Progenitor cell of endocrine pancreas (in vitro differentiated cells): ENCODE results near the gene ICAM5. TPM values are rescaled to one million over a fixed set of nuclear protein-coding genes. Genes with fewer than 3 reads are reported as not detected.
"Not testable (repeated sequence)": the region's sequence is repeated elsewhere in the genome, so short reads cannot be mapped to it uniquely, and the experiment has no call there.

Experiments
- DNase-seq: peaks from one replicate; pipeline ENCODE4 v3.0.0; 2021; ENCODE audit warnings: low spot score; ENCODE audit not compliant: unreplicated experiment
- H3K27ac Mint-ChIP-seq: 2 replicates; pipeline ENCODE4 v1.8.0; 2021; ENCODE audit warnings: mild to moderate bottlenecking, moderate library complexity, mixed read lengths
- H3K27me3 Mint-ChIP-seq: 2 replicates; pipeline ENCODE4 v1.8.0; 2021; ENCODE audit warnings: mixed read lengths
- H3K36me3 Mint-ChIP-seq: 2 replicates; pipeline ENCODE4 v1.8.0; 2022; ENCODE audit warnings: mixed read lengths; ENCODE audit not compliant: insufficient read depth
- H3K4me1 Mint-ChIP-seq: 2 replicates; pipeline ENCODE4 v1.8.0; 2021; ENCODE audit warnings: low read depth, mixed read lengths
- H3K4me3 Mint-ChIP-seq: 2 replicates; pipeline ENCODE4 v1.8.0; 2021; ENCODE audit warnings: low read depth, mild to moderate bottlenecking, moderate library complexity, mixed read lengths
- H3K9me3 Mint-ChIP-seq: 2 replicates; pipeline ENCODE4 v1.8.0; 2021; ENCODE audit warnings: low read depth, mixed read lengths
- CTCF ChIP-seq: fragments of 200-600 bp; sonication (generic); IDR thresholded peaks from one replicate; pipeline ENCODE4 v1.5.0; 2021; ENCODE audit warnings: antibody characterized with exemption, mild to moderate bottlenecking; ENCODE audit not compliant: unreplicated experiment
- total RNA-seq: library from RNA; stranded (reverse); gene quantifications from 2 replicates; pipeline ENCODE4 v1.2.1, GENCODE V29; 2021

ICAM5 gene
- total RNA-seq, 1 donor from 2014 or later = not detected

- peaks cover 57% of the 10 kb centered on the region for H3K27me3 Mint-ChIP-seq
- DNase-seq = no peak
- H3K36me3 Mint-ChIP-seq = no peaks in the 10 kb centered on the region
- no peak for TF ChIP-seq CTCF
- H3K9me3 Mint-ChIP-seq = no peaks in the 10 kb centered on the region
- no peak overlapping the region for H3K4me3 Mint-ChIP-seq
- H3K4me1 Mint-ChIP-seq = no peaks in the 10 kb centered on the region
- H3K27ac Mint-ChIP-seq = no peak overlapping the region
These were observed 18.1 kb upstream of the ICAM5 start for GRCh38 chr19:10271543-10272086.

DNA sequence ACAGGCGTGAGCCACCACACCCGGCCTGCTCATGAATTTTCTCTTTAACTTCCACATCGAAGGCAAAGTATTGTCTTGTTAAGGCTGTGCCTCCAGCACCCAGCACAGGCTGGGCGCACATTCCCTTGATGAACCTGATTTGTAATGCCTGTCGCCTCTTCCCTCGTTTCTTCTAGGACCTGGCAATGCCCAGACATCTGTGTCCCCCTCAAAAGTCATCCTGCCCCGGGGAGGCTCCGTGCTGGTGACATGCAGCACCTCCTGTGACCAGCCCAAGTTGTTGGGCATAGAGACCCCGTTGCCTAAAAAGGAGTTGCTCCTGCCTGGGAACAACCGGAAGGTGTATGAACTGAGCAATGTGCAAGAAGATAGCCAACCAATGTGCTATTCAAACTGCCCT, 15.2 kb upstream of the ICAM5 start:
- Mint-ChIP-seq H3K4me1 (no peaks in the 10 kb centered on the region), H3K4me3 (no peak overlapping the region), H3K36me3 (no peaks in the 10 kb centered on the region), H3K27me3 (peaks cover 50% of the 10 kb centered on the region), H3K27ac (no peak overlapping the region), H3K9me3 (no peaks in the 10 kb centered on the region)
- no peak for TF ChIP-seq CTCF
- no peak for DNase-seq

DNA sequence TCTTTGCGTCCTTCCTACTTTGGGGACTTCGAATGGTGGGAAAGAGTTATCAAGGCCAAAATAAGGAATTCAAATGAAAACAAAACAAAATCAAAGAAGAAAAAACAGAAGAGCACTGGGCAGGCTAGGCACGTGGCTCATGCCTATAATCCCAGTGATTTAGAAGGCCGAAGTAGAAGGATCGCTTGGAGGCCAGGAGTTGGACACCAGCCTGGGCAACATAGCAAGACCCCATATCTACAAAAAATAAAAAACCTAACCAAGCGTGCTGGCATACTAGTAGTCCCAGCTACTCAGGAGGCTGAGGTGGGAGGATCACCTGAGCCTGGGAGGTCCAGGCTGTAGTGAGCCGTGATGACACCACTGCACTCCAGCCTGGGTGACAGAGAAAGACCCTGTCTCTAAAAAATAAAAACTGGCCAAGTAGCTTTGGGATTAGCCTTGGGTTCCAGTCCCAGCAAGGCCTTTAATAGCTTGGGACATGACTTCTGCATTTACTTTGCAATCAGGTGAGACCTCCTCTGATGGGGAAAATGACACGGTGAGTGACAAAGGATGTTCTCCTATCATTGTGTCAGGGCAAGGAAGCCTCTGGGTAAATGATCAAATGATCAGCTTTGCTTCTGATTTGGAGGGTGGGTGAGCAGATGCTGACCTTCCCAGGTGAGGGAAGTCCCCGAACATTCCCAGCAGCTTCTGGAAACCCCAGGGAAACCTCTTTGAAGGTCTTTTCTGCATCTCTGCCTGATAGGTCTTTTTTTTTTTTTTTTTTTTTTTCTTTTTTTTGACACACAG, 11.8 kb upstream of the ICAM5 start:
- Mint-ChIP-seq H3K4me1 (no peaks in the 10 kb centered on the region), H3K9me3 (no peaks in the 10 kb centered on the region), H3K27ac (no peak overlapping the region), H3K4me3 (no peak overlapping the region), H3K36me3 (no peaks in the 10 kb centered on the region), H3K27me3 (peaks cover 23% of the 10 kb centered on the region)
- DNase-seq = no peak
- no peak for TF ChIP-seq CTCF

GRCh38 chr19:10278935-10279334, 10.8 kb upstream of the ICAM5 start:
- H3K27ac Mint-ChIP-seq = no peak overlapping the region
- H3K27me3 Mint-ChIP-seq = peaks cover 26% of the 10 kb centered on the region
- no peak for TF ChIP-seq CTCF
- H3K36me3 Mint-ChIP-seq = no peaks in the 10 kb centered on the region
- H3K9me3 Mint-ChIP-seq = no peaks in the 10 kb centered on the region
- H3K4me1 Mint-ChIP-seq = no peaks in the 10 kb centered on the region
- no peak for DNase-seq
- no peak overlapping the region for H3K4me3 Mint-ChIP-seq

DNA sequence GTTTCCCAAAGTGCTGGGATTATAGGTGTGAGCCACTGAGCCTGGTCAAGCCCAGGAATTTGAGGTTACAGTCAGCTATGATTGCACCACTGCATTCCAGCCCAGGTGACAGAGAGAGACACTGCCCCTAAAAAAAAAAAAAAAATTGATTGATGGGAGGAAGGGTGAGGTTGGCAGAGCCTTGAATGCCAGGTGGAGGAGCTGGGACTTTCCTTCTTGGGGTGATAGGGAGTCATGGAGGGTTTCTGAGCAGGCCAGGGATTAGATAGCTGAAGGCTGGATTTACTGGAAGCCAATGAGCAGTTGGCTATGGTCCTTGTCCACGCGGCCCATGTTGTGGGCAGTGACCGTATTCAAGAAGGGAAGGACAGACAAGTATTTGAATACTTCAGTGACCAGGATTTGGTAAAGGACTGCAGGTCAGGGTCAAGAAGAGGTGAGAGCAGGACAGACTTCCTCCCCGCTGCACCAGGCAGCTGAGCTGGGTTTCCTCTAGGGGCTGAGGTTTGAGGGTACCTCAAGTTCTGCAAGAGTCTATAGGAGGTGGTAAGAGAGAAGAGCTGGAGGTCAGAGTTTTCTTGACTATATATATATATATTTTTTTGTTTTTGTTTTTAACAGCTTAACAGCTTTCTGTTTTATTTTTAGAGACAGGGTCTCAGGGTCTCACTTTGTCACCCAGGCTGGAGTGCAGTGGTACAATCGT, 9.9 kb upstream of the ICAM5 start:
- Mint-ChIP-seq H3K27ac (no peak overlapping the region), H3K9me3 (no peaks in the 10 kb centered on the region), H3K27me3 (peaks cover 21% of the 10 kb centered on the region), H3K4me3 (no peak overlapping the region), H3K36me3 (no peaks in the 10 kb centered on the region), H3K4me1 (no peaks in the 10 kb centered on the region)
- TF ChIP-seq CTCF = no peak
- no peak for DNase-seq

- not testable (repeated sequence) for H3K9me3 Mint-ChIP-seq, H3K4me3 Mint-ChIP-seq, H3K36me3 Mint-ChIP-seq, DNase-seq, H3K4me1 Mint-ChIP-seq, H3K27ac Mint-ChIP-seq
- H3K27me3 Mint-ChIP-seq = peaks cover 43% of the 10 kb centered on the region
These were observed 7.7 kb upstream of the ICAM5 start for GRCh38 chr19:10282043-10282442.
